Skeletal muscle satellite cell (primary cell): Measurements from ENCODE around the gene MYL3.

Source experiments
- H3K27me3 ChIP-seq: 2 replicates; pipeline ENCODE4 v1.7.0; 2013; ENCODE audit warnings: low read length; ENCODE audit not compliant: control insufficient read depth, insufficient read depth
- H3K36me3 ChIP-seq: 2 replicates; pipeline ENCODE4 v1.7.0; 2013; ENCODE audit warnings: mild to moderate bottlenecking, control low read depth, low read length; ENCODE audit not compliant: insufficient read depth
- H3K4me1 ChIP-seq: 2 replicates; pipeline ENCODE4 v1.7.0; 2013; ENCODE audit warnings: low read length; ENCODE audit not compliant: control insufficient read depth, insufficient read depth
- H3K4me2 ChIP-seq: 2 replicates; pipeline ENCODE4 v1.7.0; 2013; ENCODE audit warnings: mild to moderate bottlenecking, low read length
- H3K4me3 ChIP-seq: 2 replicates; pipeline ENCODE4 v1.7.0; 2013; ENCODE audit warnings: low read length
- H3K9ac ChIP-seq: 2 replicates; pipeline ENCODE4 v1.7.0; 2013; ENCODE audit warnings: mild to moderate bottlenecking, low read depth, low read length, moderate library complexity
- H3K9me3 ChIP-seq: replicated peaks from 2 replicates; pipeline ENCODE4 v1.7.0; 2013; ENCODE audit warnings: mild to moderate bottlenecking, control low read depth, low read length

Gene MYL3

GRCh38 chr3:46860017-46860809, 3.0 kb downstream of the MYL3 start:
- no peaks in the 10 kb centered on the region for H3K36me3 ChIP-seq
- no peak overlapping the region for H3K9ac ChIP-seq
- H3K4me2 ChIP-seq = no peak overlapping the region
- no peaks in the 10 kb centered on the region for H3K9me3 ChIP-seq
- H3K27me3 ChIP-seq = peaks cover 30% of the 10 kb centered on the region
- H3K4me1 ChIP-seq = peaks cover 2% of the 10 kb centered on the region
- H3K4me3 ChIP-seq = no peak overlapping the region

GRCh38 chr3:46859001-46859710, 4.1 kb downstream of the MYL3 start:
- peaks cover 35% of the 10 kb centered on the region for H3K27me3 ChIP-seq
- no peak overlapping the region for H3K9ac ChIP-seq
- H3K4me1 ChIP-seq = no peaks in the 10 kb centered on the region
- no peaks in the 10 kb centered on the region for H3K36me3 ChIP-seq
- no peak overlapping the region for H3K4me3 ChIP-seq
- H3K9me3 ChIP-seq = no peaks in the 10 kb centered on the region
- H3K4me2 ChIP-seq = no peak overlapping the region

GRCh38 chr3:46858456-46858855, 4.8 kb downstream of the MYL3 start:
- H3K4me1 ChIP-seq = no peaks in the 10 kb centered on the region
- no peak overlapping the region for H3K9ac ChIP-seq
- H3K4me3 ChIP-seq = no peak overlapping the region
- no peaks in the 10 kb centered on the region for H3K9me3 ChIP-seq
- no peaks in the 10 kb centered on the region for H3K36me3 ChIP-seq
- no peak overlapping the region for H3K4me2 ChIP-seq
- peaks cover 33% of the 10 kb centered on the region for H3K27me3 ChIP-seq

- H3K4me3 ChIP-seq = no peak overlapping the region
- no peaks in the 10 kb centered on the region for H3K9me3 ChIP-seq
- no peak overlapping the region for H3K4me2 ChIP-seq
- H3K4me1 ChIP-seq = no peaks in the 10 kb centered on the region
- no peak overlapping the region for H3K9ac ChIP-seq
- H3K27me3 ChIP-seq = peaks cover 31% of the 10 kb centered on the region
- no peaks in the 10 kb centered on the region for H3K36me3 ChIP-seq
Measured at GRCh38 chr3:46857485-46858341, 5.5 kb downstream of the MYL3 start.

GRCh38 chr3:46856576-46857471, 6.4 kb downstream of the MYL3 start:
- no peaks in the 10 kb centered on the region for H3K36me3 ChIP-seq
- no peak overlapping the region for H3K4me3 ChIP-seq
- no peaks in the 10 kb centered on the region for H3K9me3 ChIP-seq
- no peak overlapping the region for H3K4me2 ChIP-seq
- no peak overlapping the region for H3K9ac ChIP-seq
- H3K4me1 ChIP-seq = no peaks in the 10 kb centered on the region
- H3K27me3 ChIP-seq = peaks cover 31% of the 10 kb centered on the region

GRCh38 chr3:46854555-46854991, 8.7 kb downstream of the MYL3 start:
- Histone ChIP-seq H3K36me3 (no peaks in the 10 kb centered on the region), H3K9ac (no peak overlapping the region), H3K4me3 (no peak overlapping the region), H3K9me3 (no peaks in the 10 kb centered on the region), H3K27me3 (peaks cover 38% of the 10 kb centered on the region), H3K4me2 (no peak overlapping the region), H3K4me1 (no peaks in the 10 kb centered on the region)

GRCh38 chr3:46853441-46854415, 9.5 kb downstream of the MYL3 start:
- Histone ChIP-seq H3K27me3 (peaks cover 38% of the 10 kb centered on the region), H3K9ac (no peak overlapping the region), H3K36me3 (no peaks in the 10 kb centered on the region), H3K4me3 (no peak overlapping the region), H3K9me3 (no peaks in the 10 kb centered on the region), H3K4me2 (no peak overlapping the region), H3K4me1 (no peaks in the 10 kb centered on the region)

- H3K27me3 ChIP-seq = peaks cover 32% of the 10 kb centered on the region
- H3K4me1 ChIP-seq = no peaks in the 10 kb centered on the region
- H3K36me3 ChIP-seq = no peaks in the 10 kb centered on the region
- H3K9me3 ChIP-seq = no peaks in the 10 kb centered on the region
- no peak overlapping the region for H3K4me2 ChIP-seq
- no peak overlapping the region for H3K9ac ChIP-seq
- no peak overlapping the region for H3K4me3 ChIP-seq
Measured at GRCh38 chr3:46852839-46853355, 10.3 kb downstream of the MYL3 start.

GRCh38 chr3:46852334-46852720, 10.9 kb downstream of the MYL3 start:
- H3K4me3 ChIP-seq = no peak overlapping the region
- no peaks in the 10 kb centered on the region for H3K9me3 ChIP-seq
- no peaks in the 10 kb centered on the region for H3K4me1 ChIP-seq
- H3K9ac ChIP-seq = no peak overlapping the region
- H3K27me3 ChIP-seq = peaks cover 28% of the 10 kb centered on the region
- no peak overlapping the region for H3K4me2 ChIP-seq
- H3K36me3 ChIP-seq = no peaks in the 10 kb centered on the region
